CD4-positive, alpha-beta T cell treated with Interleukin-1 beta for 1 hour (primary cell): ENCODE measurements around the gene LELP1.
A peak's percentile ranks its signal among the peaks of the same experiment; 100 is the strongest.

Source experiments
- DNase-seq, 2 donors: peaks; one replicate each; pipeline ENCODE4 v3.0.0-alpha.2; 2020 to 2022

Gene LELP1

GRCh38 chr1:153229076-153229829 is 26.0 kb downstream of the LELP1 start:
- peak in 1 of 2 donors; percentile 7 for DNase-seq

DNA sequence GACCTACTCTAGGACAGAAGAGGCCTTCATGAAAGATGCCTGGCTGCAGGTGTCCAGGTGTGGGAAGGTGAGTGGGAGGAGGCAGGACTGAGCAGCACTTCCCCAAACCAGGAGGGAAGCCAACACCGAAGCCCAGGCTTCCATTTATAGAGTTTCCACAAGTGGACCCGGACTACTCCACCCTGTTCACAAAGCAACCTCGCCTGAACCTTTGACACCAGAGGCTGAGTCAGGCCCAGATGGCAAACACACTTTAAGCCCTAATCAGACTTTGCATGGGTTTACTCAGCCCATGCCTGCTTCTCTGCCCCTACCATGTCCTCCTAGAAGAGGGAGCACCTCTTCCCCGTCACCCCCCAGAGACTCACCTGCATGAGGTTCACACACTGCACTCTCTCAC is 28.1 kb downstream of the LELP1 start:
- no peak for DNase-seq

DNA sequence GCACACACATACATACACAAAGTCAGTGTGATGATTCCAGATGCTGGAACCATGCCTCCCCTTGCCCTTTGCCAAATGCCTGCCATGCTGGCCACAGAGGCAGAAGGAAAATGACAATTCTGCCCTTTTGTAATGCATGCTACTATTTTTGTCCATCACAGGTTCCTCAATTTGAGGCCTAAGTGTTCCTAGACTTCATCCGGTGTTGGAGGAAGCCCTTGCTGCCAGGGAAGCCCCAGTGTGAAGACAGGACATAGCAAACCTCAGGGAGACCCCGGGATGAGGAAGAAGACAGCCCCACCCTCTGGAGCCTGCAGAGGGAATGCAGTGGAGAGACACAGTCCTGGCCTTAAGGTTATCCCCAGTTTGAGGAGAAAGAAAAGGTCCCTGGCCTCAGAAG is 28.6 kb downstream of the LELP1 start:
- no peak for DNase-seq

GRCh38 chr1:153232553-153232952 is 29.3 kb downstream of the LELP1 start:
- DNase-seq: peak in 1 of 2 donors; percentile 27

DNA sequence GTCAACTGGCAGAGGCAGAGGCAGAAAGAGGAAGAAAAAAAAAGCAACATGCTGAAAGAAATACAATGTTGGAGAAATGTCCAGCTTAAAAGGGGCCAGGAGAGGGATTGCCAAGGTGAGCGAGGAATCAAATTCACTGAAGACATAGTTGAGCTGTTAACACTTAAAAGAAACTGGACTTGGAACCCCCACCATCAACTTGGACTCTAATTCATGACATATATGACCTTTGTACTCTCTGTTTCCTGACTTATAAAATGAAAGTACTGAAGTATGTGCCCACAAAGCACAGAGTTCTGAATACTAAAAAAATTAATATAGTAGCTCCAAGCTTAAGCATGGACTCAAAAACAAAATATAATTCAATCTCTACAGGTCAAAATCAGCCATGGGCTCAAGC is 30.2 kb downstream of the LELP1 start:
- no peak for DNase-seq

DNA sequence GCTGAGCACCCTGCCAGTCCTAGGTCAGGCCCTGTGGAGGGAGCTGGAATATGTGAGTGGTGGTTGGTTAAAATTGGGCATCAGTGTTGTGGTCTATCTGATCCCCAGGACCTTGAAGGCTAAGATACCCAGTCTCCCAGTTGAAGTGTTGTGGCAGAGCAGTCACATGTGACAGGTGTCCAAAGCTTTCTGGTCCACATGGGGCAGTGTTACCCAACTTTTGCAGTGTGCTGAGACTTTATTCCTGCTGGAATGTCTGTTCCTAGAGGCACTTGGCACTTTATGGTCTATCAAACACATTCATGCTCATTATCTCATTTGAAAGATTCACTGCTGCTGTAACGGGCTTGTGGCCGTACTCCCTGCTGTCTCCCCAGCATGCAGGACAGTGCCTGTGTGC is 35.3 kb downstream of the LELP1 start:
- no peak for DNase-seq

GRCh38 chr1:153242160-153242559 is 38.9 kb downstream of the LELP1 start:
- no peak for DNase-seq

DNA sequence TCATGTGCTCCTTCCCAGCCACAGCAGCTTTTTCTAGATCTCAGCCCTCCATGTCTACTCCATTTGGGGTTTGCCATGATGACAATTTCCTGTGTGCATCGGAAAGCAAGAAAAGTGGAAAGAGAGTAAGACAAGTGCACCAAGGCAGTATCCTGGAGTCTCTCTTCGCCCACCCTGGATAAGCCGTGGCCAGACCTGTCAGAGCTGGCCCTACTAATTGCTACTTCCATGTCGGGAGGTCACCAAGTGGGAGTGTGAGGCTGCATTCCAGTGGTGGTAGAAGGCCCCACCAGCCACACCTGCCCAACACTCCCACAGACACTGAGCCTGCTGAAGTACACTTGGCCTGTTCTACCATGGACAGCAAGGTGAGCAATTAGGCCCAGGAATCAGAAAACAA is 42.2 kb downstream of the LELP1 start:
- no peak for DNase-seq

- no peak for DNase-seq
Measured at GRCh38 chr1:153246018-153246417, 42.8 kb downstream of the LELP1 start.

DNA sequence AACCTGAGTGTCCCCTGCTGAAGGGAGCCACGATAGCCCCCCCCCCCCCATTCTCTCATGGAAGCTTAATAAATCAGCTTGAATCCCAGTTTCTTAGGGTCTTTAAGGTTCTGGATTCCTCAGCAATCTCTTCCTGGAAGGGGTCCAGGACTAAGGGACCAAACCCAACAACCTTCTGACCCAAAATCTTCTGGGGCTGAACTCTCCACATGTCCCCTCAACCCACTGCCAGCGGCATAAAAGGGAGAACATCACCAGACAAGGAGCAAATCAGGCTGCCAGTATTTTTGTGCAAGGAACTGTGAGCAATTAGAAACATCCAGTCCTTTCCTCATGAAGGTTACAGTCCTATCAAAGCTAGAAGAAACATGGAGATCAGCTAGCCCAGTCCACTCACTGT is 43.6 kb downstream of the LELP1 start:
- DNase-seq: no peak

DNA sequence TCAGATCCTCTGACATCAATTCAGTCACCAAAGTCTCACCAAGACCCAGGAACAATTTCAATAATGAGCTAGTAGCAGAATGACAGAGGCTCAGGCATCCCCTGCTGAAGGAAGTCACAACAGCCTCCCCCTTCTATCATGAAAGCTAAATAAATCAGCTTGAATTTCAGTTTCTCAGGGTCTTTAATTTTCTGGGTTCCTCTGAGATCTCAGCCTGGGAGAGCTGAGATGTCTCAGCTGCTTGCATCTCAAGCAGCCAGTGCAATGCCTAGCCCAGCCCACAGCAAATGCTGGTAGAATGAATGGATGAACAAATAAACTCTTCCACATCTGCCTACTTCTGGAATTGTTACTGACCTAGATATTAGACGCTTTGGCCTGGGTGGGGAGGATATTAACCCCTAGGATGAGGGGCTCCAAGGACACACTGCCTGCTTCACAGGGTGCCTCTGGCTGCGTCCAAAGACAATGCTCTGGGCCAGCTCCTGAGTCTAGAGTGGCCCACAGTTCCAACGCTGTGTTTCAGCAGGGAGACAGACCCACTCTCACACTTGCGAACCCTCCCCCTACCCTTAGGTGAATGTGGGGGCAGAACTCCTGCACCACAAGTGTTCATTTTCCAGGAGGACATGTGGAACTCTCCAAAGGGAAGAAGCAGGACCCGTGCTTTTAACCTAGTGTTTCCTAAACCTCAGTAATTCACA is 45.1 kb downstream of the LELP1 start:
- DNase-seq: no peak

GRCh38 chr1:153250166-153250565 is 46.9 kb downstream of the LELP1 start:
- no peak for DNase-seq

DNA sequence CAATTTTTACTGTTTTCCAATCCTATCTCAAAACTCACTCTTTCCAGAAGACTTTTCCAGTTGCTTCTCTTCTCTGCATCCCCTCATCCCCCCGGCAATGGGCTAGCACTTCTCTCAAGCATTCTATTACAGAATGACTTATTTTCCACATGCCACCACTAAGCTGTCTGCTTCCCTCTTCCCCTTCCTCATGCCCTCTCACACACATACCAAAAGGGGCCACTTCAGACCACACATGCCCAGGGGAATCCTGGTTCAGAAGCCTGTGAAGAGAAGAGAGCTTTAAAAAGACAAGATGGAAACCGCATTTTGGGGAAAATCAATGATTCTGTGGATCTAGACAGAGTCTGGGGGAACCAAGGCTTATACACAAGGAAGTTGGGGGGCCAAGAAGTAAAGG is 47.9 kb downstream of the LELP1 start:
- DNase-seq: no peak

GRCh38 chr1:153251562-153251961 is 48.3 kb downstream of the LELP1 start:
- no peak for DNase-seq

- DNase-seq: no peak
Measured at GRCh38 chr1:153251988-153252387, 48.8 kb downstream of the LELP1 start.

DNA sequence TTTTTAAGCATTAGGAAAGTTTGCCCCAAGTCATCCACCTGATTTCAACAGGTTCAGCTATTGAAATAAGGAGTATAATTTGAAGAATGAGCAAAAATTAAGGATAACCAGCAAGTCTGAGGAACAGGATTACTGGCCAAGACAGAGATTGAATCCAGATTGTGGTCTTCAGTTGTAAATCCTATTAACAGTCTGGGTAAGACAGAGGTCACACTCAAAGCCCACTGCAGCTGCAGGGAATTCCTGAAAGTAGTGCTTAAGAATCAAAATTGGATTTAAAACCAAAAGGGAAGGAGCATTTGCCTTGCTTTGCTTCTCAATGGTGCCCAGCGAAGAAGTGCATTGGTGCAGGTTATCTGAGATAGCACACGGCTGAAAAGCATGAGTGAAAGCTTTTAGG is 49.8 kb downstream of the LELP1 start:
- DNase-seq: no peak

DNA sequence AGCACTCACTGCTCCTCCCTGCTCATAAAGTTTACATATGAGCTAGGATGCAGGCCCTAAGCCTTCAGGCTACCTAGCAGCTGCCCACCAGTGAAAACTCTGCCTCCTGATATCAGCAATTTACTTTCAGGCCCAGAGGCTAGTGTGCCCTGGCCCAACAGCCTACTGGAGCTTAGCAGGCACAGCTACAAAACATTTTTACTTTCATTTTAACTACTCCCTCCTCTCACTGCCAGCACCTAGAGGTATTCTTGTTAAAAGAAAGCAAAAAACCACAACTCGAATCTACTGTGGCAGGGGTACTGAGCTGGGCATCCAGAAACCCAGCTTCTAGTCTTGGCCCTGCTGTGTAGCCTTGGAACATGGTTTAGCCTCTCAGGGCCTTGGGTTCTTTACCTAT is 50.5 kb downstream of the LELP1 start:
- DNase-seq: no peak
